GM19395 (cell line): ENCODE data around the gene UROC1.

ENCODE experiments used
- ATAC-seq: cut with Tn5 transposase; IDR thresholded peaks from one replicate; pipeline ENCODE4 v1.9.1; 2021; ENCODE audit warnings: mild to moderate bottlenecking, moderate library complexity; ENCODE audit not compliant: unreplicated experiment

UROC1 gene

GRCh38 chr3:126481808-126482502, 35.6 kb downstream of the UROC1 start:
- ATAC-seq, result no peak

DNA sequence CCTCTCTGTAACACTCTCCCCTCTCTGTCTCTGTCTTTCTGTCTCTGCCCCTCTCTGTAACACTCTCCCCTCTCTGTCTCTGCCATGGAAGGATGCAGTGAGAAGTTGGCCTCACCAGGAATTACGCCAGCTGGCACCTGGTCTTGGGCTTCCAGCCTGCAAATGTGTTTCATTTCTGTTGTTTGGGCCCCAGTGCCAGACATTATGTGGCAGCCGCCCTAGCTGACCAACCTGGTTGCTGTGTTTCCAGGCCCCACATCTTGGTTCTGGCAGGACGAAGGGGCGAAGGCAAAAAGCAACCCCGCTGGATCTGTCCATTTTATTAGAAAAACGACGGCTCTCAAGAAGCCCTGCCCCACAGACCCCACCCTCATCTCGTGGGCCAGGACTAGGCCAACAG, 36.7 kb downstream of the UROC1 start:
- no peak for ATAC-seq

DNA sequence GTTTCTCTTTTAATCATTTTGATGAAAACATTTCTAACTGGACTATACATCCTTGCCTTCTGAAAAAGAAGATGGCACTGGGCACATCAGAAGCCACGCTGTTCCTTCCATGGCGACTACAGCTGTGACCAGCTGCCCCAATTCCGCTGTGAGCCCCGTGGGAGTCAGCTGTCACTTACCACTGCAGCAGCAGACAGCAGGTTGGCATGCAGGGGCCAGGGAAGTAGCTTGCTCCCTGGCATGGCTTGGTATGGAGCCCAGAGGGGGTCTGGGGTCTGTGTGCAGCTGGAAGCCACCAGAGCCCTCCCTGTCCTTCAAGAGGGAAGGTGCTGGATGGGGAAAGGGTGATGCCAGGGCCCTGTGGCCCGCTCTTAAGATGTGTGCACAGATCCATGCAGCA, 37.4 kb downstream of the UROC1 start:
- no peak for ATAC-seq

DNA sequence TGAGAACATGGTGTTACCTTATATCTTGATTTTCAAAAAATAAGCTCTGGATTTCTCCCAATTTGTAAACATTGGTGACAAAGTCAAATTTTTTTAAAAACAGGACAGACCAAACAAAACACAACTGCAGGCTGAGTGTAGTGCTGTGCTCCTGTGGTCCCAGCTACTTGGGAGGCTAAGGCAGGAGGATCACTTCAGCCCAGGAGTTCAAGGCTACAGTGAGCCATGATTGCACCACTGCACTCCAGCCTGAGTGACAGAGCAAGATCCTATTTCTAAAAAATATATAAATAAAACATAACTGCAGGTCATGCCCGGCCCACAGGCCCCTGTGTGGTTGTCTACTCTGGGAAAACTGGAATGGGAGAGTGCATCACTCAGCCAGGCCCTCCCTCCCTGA, 37.9 kb downstream of the UROC1 start:
- no peak for ATAC-seq

- ATAC-seq, result no peak
Observed at GRCh38 chr3:126478581-126479310, 38.8 kb downstream of the UROC1 start.

- ATAC-seq, result no peak
Observed at GRCh38 chr3:126477061-126477380, 40.6 kb downstream of the UROC1 start.

DNA sequence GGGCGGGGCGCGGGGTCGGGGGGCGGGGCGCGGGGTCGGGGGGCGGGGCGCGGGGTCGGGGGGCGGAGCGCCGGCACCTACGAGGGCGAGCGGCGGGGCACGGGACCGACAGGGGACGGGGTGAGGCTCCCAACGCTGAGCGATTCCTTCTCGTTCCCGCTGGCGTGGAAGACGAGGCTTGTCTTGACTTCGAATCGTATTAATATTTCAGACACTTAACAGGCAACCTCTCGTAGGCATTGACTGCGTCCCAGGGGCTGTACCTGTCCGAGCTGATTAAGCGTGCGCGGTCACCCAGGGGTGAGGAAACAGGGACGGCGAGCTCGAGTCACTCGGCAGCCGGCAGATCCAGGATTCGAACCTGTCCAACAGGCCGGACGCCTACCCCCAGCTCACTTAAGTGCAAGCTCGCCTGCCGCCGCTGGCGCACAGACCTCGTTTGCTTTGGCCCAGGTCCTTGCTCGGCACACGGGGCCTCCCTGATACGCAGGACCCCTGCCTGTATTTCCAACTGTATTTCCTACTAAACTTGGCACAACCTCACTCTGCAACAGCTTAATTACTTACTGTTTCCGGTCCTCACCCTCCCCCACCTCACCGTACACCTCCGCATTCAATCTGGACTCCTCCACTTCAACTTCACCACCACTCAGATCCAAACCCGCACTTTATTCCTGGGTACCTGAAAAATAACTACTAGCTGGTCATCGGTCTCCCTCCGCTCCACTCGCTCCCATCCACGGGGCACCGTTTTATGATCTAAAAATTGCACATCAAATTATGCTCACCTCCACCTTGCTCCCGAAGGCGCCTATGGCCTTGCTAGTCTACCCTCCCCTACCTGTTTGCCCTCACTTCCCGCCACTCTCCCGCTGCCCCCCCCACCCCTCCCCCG, 41.2 kb downstream of the UROC1 start:
- ATAC-seq, result peak; percentile 36

- ATAC-seq, result peak; percentile 70
Observed at GRCh38 chr3:126475413-126476114, 42.0 kb downstream of the UROC1 start, which contains the start of gene ZXDC. Gene ZXDC (minus strand): TSS chr3:126475891. CDS start chr3:126475865, 26 bp downstream.

DNA sequence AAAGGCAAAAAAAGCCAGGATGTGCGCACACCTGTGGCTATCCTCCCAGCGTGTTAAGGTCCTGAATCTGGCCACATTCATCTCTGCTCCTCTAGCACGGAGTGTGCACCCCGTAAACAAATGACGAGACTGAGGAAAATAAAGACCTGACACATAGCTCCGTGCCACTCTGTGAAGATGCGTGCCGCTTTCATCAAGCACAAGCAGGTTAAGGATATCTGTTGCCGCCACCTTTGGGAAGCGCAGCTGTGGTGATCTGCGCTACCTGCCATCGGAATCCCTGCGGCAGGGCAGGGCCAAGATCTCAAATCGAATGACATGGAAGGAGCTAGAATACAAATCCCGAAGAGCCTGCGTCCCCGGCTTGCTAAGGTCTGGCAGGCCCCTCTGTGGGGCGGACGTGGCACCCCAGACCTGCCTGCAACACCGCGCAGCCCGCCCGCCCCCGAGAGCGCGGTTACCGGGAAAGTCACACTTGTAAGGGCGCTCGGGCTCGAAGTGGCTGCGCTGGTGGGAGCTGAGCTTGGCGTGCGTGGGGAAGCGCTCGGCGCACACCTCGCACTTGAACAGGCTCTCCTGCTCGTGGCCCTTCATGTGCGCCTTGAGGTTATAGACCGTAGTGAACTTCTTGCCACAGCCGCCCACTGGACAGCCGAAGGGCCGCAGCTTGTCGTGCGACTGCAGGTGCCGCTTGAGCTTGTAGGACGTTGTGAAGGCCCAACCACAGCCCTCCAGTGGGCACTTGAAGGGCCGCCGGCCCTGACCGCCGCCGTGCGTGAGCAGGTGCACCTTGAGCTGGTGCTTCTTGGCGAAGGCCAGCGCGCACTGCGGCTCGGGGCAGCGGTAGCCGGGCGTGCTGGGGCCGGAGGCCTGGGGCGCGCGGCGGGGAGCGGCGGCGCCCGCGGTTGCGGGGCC, 42.8 kb downstream of the UROC1 start:
- ATAC-seq, result peak; percentile 34

GRCh38 chr3:126473292-126474168, 44.0 kb downstream of the UROC1 start:
- ATAC-seq, result no peak

DNA sequence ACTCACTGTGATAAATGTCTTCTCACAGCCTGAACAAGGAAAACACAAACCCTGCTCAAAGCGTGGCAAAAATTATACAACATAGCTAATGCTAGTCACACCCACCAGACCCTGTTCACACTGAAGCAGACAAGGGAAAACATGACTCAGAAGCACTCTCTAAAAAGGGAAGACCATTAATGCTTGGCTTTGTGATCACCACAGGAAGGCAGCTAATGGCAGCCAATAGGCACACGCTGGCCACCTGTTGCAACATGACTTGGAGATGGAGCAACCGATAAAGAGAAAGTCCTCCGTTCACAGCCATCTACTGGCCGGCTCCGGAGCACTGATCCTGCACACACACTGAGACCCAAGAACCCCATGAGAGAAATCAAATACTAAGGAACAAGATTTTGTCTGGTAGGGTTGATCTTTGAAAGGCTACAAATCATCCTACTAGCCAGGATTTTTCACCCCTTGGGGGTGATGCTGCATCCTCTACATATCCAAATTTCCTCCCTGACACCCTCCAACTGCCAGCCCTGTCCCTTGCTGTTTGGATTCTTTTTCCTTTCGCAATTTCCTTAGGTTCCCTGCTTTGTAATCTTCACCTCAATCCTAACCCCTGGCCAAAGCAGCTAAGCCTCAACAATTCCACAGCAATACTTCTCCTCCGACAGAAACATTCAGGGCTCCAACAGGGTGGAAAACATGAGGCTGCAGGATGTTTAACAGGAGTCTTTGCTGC, 45.1 kb downstream of the UROC1 start:
- ATAC-seq, result no peak

GRCh38 chr3:126469479-126469878, 48.1 kb downstream of the UROC1 start:
- no peak for ATAC-seq

DNA sequence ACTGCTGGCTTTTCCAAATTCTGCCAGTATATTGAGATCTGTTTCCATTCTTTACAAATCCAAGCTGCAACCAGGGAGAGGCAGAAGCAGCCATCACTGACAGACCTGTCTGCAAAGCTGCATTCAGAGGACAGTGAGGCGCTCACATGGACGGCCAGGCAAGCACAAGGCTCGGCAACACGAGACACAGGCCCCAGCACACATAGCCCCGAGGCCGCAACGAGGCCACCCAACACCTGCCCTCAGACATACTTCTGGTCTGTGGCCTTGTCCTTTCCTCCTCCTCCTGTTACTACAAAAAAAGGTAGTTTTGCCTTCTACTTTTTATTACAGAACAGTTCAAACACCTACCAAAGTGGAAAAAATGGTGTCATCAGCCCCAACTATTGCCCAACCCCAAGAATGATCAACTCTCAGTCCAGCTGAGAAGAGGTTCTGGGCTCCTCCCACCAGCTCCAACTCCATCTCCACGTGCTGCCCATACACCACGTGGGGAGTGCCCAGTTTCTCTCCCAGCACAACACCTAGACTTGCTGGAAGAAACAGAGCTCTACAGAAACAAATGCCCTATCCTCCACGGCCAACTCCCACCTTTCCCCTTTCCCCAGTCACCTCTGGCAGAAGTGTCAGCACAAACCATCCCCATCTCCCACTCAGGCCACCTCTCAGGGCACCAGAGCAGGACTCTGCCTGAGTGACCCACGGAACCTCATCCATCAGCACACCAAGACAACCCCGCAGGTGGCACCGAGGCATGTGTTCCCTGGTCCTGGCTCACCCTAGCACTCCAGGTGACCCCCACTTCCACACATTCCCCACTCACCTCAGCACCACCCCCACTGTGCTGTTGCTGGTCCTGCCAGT, 49.3 kb downstream of the UROC1 start:
- ATAC-seq, result no peak

GRCh38 chr3:126467611-126467955, 50.0 kb downstream of the UROC1 start:
- no peak for ATAC-seq

DNA sequence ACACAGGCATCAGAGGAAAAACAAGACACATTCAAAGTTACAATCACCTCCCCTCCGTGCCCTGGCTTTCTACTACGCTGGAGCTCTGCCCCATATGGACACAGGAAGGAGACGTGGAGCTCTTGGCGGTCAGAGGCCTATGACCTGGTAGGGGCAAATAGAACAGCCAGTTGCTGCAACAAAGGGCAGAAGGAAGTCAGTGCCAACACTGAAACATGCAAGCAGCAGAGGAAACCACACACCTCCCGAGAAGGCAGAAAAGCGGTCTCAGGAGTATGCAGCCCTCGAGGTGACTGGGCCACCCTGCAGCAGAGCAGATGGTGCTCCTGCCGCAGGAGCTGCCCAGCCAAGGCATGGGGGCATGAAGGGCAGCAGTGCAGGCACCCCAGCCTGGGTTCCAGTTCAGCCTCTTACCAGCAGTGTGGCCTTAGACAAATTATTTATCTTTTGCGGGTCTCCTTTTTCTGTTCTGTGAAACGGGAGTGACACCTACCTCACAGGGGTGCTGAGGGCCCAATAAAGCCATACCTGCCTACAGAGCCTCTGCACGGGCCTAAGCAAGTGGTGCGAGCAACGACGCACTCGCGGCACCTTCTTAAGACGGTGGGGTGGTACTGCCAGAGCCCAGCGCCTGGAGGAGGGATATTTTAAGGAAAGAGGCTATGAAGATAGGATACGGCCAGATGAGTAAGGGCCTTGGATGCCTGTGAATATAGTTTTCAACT, 50.5 kb downstream of the UROC1 start:
- no peak for ATAC-seq

GRCh38 chr3:126465928-126466544, 51.5 kb downstream of the UROC1 start:
- ATAC-seq, result no peak
